Uterus (tissue), 2 donors: ENCODE data around the gene XXYLT1.

Experiments
- POLR2A ChIP-seq, 2 donors: fragments of 450-650 bp; IDR thresholded peaks; one replicate each; pipeline ENCODE4 v1.6.1; 2016; ENCODE audit warnings: antibody characterized with exemption in 2 of 2, mild to moderate bottlenecking in 1 of 2, moderate library complexity in 1 of 2
- TF ChIP-seq, protein P1 (sequence below), 4 experiments: fragments of 200-600 bp in 2 of 4; fragments of 450-650 bp in 2 of 4; sonication (generic) in 2 of 4; IDR thresholded peaks; one replicate each; pipeline ENCODE4 v1.5.1; 2016 to 2019; ENCODE audit warnings: antibody characterized with exemption in 4 of 4, mild to moderate bottlenecking in 2 of 4, moderate library complexity in 1 of 4

DNA sequence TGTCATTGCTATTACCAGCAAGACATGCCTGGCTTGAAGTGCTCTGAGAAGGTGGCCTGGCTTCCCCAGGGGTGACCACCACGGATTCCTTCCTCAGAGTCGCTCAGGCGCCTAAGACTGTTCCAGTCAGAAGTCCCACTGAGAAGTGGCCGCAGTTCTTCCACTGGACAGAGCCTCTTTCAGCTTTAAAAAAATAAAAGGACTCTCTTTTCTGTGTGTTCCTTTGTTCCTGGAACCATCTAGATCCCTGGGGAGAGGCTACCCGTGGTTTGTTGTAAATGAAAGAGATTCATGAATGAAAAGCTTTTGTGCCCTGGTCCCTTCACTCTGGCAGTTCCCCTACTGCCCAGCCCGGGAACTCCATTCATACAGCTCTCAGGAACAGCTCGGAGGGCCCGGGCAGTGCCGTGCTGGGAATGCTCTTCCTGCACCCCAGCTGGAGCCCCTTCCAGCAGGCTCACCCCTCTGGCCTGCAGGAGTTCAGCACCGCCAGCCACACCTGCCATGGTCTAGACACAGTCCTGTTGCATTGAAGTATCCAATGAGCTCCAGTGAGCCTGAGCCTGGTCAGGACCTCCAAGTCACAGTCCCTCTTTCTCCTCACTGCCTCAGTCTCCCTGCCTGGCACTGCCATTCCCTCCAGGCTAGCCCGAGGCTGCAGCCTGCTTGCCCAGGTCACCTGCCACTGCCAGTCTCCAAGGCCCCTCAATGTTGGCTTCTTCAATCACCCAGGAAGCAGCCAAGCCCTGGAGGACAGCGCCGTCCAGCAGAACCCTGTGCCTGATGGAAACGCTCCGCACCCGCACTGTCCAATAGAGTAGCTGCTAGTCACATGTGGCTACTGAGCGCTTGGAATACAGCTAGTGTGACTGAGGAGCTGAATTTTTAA lies 75.4 kb downstream of the XXYLT1 start:
- TF ChIP-seq, protein P1, sequence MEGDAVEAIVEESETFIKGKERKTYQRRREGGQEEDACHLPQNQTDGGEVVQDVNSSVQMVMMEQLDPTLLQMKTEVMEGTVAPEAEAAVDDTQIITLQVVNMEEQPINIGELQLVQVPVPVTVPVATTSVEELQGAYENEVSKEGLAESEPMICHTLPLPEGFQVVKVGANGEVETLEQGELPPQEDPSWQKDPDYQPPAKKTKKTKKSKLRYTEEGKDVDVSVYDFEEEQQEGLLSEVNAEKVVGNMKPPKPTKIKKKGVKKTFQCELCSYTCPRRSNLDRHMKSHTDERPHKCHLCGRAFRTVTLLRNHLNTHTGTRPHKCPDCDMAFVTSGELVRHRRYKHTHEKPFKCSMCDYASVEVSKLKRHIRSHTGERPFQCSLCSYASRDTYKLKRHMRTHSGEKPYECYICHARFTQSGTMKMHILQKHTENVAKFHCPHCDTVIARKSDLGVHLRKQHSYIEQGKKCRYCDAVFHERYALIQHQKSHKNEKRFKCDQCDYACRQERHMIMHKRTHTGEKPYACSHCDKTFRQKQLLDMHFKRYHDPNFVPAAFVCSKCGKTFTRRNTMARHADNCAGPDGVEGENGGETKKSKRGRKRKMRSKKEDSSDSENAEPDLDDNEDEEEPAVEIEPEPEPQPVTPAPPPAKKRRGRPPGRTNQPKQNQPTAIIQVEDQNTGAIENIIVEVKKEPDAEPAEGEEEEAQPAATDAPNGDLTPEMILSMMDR (IDR thresholded peaks at IDR 0.05) = no peak
- TF ChIP-seq POLR2A (IDR thresholded peaks at IDR 0.05) = no peak
